Upper lobe of left lung (tissue), 4 donors: ENCODE measurements around the gene DST.

Experiments
- CTCF ChIP-seq, 6 experiments: fragments of 450-650 bp in 4 of 6; fragments of 200-600 bp in 2 of 6; sonication (generic) in 2 of 6; IDR thresholded peaks; one replicate each; pipeline ENCODE4 v1.5.1; 2016 to 2019; ENCODE audit warnings: antibody characterized with exemption in 6 of 6
- EP300 ChIP-seq, 4 donors: sonication (generic); formaldehyde crosslinking; IDR thresholded peaks; one replicate each; pipeline ENCODE4 v1.5.1; 2017; ENCODE audit warnings: antibody characterized with exemption in 4 of 4, control low read depth in 2 of 4
- POLR2A ChIP-seq, 4 donors: fragments of 450-650 bp; IDR thresholded peaks; one replicate each; pipeline ENCODE4 v1.5.1; 2016 to 2017; ENCODE audit warnings: antibody characterized with exemption in 4 of 4, mild to moderate bottlenecking in 2 of 4
- POLR2AphosphoS5 ChIP-seq, 2 donors: sonication (generic); formaldehyde crosslinking; IDR thresholded peaks; one replicate each; pipeline ENCODE4 v1.5.1; 2017; ENCODE audit warnings: antibody characterized with exemption in 2 of 2

DNA sequence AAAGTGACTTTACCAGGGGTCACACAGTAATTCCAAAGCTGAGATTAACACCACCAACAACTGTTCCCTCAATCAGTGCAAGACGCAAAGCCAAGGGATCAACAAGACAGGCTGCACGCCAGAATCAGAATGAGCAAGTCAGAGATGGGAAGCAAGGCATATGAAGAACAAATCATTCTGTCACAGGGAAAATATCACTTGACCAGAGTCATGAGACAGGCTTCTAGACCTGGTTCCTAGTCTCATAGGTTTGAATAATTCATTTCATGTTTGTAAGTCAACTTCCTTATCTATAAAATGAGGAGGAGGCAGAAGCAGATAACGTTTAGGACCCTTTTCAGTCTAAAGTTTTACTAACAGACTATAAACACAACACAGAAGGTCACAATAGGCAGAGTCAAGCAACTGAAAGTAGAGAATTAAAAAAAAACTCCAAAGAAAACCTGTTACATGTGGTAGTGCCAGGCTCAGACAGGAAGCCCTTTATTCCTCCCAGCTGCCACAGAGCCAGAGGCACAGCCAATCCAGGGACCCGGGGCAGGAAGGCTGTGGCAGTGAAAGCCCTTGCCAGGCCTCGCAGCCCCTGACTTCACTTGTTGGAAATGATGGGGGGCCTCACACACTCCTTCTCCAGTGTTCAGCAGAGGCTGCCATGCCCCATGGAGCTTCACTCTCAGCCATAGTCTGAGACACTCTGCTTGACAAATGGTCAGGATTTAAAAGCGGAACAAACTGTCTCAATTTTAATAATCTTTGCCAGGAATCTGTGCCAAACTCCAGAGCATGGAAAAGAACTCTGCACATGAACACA lies 29.2 kb upstream of the DST start:
- TF ChIP-seq POLR2A (IDR thresholded peaks at IDR 0.05) (peak in 1 of 4 donors; percentile 48), CTCF (IDR thresholded peaks at IDR 0.05) (no peak), POLR2AphosphoS5 (IDR thresholded peaks at IDR 0.05) (peak in 1 of 2 donors; percentile 3), EP300 (IDR thresholded peaks at IDR 0.05) (no peak)
